ENCODE results near the gene IRAK1. TPM values are rescaled to one million over a fixed set of nuclear protein-coding genes. Genes with fewer than 3 reads are reported as not detected.

Gene IRAK1
- polyA plus RNA-seq, 1 donor from 2014 or later: 6.8 TPM

DNA sequence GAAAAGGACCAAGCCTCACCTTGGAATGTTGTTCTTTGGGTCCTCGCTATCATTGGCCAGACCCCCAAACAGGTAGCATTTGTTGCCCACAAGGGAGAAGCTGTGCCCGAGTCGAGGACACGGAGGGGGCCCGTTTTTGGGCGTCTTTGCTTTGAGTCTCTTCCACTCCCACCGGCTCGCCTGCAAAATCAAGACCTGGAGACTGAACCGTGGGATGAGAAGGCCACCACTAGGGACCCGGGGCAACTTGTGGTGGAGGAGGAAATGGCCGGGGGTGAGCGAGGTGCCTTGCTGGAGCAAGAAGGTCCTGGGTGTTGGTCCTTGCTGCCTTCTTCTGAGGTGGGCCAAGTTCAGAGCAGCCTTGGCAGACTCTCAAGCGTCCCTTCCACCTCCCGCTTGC is 55.6 kb downstream of the IRAK1 start:
- H3K9ac ChIP-seq (ENCODE audit: low read length): no peak overlapping the region
- no peaks in the 10 kb centered on the region for H3K36me3 ChIP-seq (ENCODE audit: insufficient read depth, low read length)
- no peak overlapping the region for H3K4me2 ChIP-seq (ENCODE audit: low read length)
- H3K9me3 ChIP-seq (ENCODE audit: low read length): no peaks in the 10 kb centered on the region
- no peaks in the 10 kb centered on the region for H3F3A ChIP-seq (ENCODE audit: insufficient read depth, low read length, poor library complexity, severe bottlenecking)
- no peak for TF ChIP-seq EP300 (conservative IDR thresholded peaks at IDR 0.05; ENCODE audit: poor library complexity, severe bottlenecking)
- TF ChIP-seq, protein P1, sequence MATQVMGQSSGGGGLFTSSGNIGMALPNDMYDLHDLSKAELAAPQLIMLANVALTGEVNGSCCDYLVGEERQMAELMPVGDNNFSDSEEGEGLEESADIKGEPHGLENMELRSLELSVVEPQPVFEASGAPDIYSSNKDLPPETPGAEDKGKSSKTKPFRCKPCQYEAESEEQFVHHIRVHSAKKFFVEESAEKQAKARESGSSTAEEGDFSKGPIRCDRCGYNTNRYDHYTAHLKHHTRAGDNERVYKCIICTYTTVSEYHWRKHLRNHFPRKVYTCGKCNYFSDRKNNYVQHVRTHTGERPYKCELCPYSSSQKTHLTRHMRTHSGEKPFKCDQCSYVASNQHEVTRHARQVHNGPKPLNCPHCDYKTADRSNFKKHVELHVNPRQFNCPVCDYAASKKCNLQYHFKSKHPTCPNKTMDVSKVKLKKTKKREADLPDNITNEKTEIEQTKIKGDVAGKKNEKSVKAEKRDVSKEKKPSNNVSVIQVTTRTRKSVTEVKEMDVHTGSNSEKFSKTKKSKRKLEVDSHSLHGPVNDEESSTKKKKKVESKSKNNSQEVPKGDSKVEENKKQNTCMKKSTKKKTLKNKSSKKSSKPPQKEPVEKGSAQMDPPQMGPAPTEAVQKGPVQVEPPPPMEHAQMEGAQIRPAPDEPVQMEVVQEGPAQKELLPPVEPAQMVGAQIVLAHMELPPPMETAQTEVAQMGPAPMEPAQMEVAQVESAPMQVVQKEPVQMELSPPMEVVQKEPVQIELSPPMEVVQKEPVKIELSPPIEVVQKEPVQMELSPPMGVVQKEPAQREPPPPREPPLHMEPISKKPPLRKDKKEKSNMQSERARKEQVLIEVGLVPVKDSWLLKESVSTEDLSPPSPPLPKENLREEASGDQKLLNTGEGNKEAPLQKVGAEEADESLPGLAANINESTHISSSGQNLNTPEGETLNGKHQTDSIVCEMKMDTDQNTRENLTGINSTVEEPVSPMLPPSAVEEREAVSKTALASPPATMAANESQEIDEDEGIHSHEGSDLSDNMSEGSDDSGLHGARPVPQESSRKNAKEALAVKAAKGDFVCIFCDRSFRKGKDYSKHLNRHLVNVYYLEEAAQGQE (IDR thresholded peaks at IDR 0.05; ENCODE audit: borderline replicate concordance): no peak
- no peak for TF ChIP-seq POLR2AphosphoS5 (IDR thresholded peaks at IDR 0.05)
- TF ChIP-seq, protein P2, sequence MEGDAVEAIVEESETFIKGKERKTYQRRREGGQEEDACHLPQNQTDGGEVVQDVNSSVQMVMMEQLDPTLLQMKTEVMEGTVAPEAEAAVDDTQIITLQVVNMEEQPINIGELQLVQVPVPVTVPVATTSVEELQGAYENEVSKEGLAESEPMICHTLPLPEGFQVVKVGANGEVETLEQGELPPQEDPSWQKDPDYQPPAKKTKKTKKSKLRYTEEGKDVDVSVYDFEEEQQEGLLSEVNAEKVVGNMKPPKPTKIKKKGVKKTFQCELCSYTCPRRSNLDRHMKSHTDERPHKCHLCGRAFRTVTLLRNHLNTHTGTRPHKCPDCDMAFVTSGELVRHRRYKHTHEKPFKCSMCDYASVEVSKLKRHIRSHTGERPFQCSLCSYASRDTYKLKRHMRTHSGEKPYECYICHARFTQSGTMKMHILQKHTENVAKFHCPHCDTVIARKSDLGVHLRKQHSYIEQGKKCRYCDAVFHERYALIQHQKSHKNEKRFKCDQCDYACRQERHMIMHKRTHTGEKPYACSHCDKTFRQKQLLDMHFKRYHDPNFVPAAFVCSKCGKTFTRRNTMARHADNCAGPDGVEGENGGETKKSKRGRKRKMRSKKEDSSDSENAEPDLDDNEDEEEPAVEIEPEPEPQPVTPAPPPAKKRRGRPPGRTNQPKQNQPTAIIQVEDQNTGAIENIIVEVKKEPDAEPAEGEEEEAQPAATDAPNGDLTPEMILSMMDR (IDR thresholded peaks at IDR 0.05; ENCODE audit: poor library complexity, severe bottlenecking): no peak
- TF ChIP-seq MXI1 (conservative IDR thresholded peaks at IDR 0.05; ENCODE audit: poor library complexity, severe bottlenecking): no peak
- no peak for TF ChIP-seq TAF1 (IDR thresholded peaks at IDR 0.05; ENCODE audit: low read depth)
- TF ChIP-seq EZH2 (IDR thresholded peaks at IDR 0.05; ENCODE audit: borderline replicate concordance, insufficient read depth, low read length, poor library complexity, severe bottlenecking): no peak
- no peak for TF ChIP-seq RAD21 (conservative IDR thresholded peaks at IDR 0.05)
- TF ChIP-seq SMC3 (conservative IDR thresholded peaks at IDR 0.05; ENCODE audit: poor library complexity): no peak
- no peaks in the 10 kb centered on the region for H4K20me1 ChIP-seq (ENCODE audit: insufficient read depth)
- no peak overlapping the region for H3K4me3 ChIP-seq (ENCODE audit: low read length)
- H3K27me3 ChIP-seq (ENCODE audit: insufficient read depth, low read depth, low read length): no peaks in the 10 kb centered on the region
- no peak overlapping the region for H3K27ac ChIP-seq (ENCODE audit: low read length)
- H2AFZ ChIP-seq (ENCODE audit: low read depth, low read length): no peak overlapping the region
- H3K79me2 ChIP-seq (replicated peaks; ENCODE audit: insufficient read depth, low read length): peaks cover 33% of the 10 kb centered on the region
- no peaks in the 10 kb centered on the region for H3K9me2 ChIP-seq (ENCODE audit: insufficient read depth, low read length)

DNA sequence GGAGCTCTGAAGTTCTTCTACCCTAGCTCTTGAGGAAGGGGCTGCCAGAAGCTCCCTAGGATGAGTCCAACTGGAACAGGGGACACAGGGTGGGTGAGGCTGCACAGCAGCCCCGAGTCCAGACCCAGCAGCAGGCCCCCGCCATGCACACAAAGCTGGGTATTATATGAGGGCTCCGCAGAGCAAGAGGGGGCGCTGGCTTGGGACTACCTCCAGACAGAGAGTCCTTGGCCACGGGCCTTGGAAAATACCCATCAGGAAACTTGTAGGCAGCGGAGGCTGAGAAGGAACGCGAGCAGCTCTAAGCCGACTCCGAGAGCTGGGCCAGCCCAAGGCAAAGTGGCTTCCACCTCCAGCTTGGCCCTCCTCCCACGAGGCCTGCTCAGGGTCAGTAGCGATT is 56.2 kb downstream of the IRAK1 start:
- no peak overlapping the region for H3K9ac ChIP-seq (ENCODE audit: low read length)
- H3K27ac ChIP-seq (ENCODE audit: low read length): no peak overlapping the region

More for the DNA sequence above, 56.2 kb downstream of the IRAK1 start:
- H3K9me2 ChIP-seq (ENCODE audit: insufficient read depth, low read length): no peaks in the 10 kb centered on the region
- H4K20me1 ChIP-seq (ENCODE audit: insufficient read depth): no peaks in the 10 kb centered on the region
- peaks cover 33% of the 10 kb centered on the region for H3K79me2 ChIP-seq (replicated peaks; ENCODE audit: insufficient read depth, low read length)
- H2AFZ ChIP-seq (ENCODE audit: low read depth, low read length): no peak overlapping the region
- no peak overlapping the region for H3K4me2 ChIP-seq (ENCODE audit: low read length)
- no peaks in the 10 kb centered on the region for H3K27me3 ChIP-seq (ENCODE audit: insufficient read depth, low read depth, low read length)
- no peak overlapping the region for H3K4me3 ChIP-seq (ENCODE audit: low read length)
- TF ChIP-seq MXI1 (conservative IDR thresholded peaks at IDR 0.05; ENCODE audit: poor library complexity, severe bottlenecking) (no peak), RAD21 (conservative IDR thresholded peaks at IDR 0.05) (no peak), TAF1 (IDR thresholded peaks at IDR 0.05; ENCODE audit: low read depth) (no peak), EZH2 (IDR thresholded peaks at IDR 0.05; ENCODE audit: borderline replicate concordance, insufficient read depth, low read length, poor library complexity, severe bottlenecking) (no peak), POLR2AphosphoS5 (IDR thresholded peaks at IDR 0.05) (no peak)
- TF ChIP-seq, protein P1 (IDR thresholded peaks at IDR 0.05; ENCODE audit: borderline replicate concordance): no peak
- H3F3A ChIP-seq (ENCODE audit: insufficient read depth, low read length, poor library complexity, severe bottlenecking): no peaks in the 10 kb centered on the region
- H3K36me3 ChIP-seq (ENCODE audit: insufficient read depth, low read length): no peaks in the 10 kb centered on the region
- no peaks in the 10 kb centered on the region for H3K9me3 ChIP-seq (ENCODE audit: low read length)
